GM10266 (cell line): ENCODE measurements around the gene KCNK2.

Source experiments
- DNase-seq: peaks from one replicate; pipeline ENCODE4 v3.0.0; 2012; ENCODE audit errors: extremely low spot score
- CTCF ChIP-seq: IDR thresholded peaks from 2 replicates; pipeline ENCODE4 v1.5.1; 2012; ENCODE audit warnings: mild to moderate bottlenecking, low read depth; ENCODE audit not compliant: control insufficient read depth, insufficient read depth; ENCODE audit errors: missing control alignments

Gene KCNK2

GRCh38 chr1:215263636-215264035, 181.1 kb downstream of the KCNK2 start:
- no peak for TF ChIP-seq CTCF
- no peak for DNase-seq

- no peak for DNase-seq
- no peak for TF ChIP-seq CTCF
Measured at GRCh38 chr1:215264649-215265048, 182.1 kb downstream of the KCNK2 start.

GRCh38 chr1:215267495-215267894, 185.0 kb downstream of the KCNK2 start:
- no peak for DNase-seq
- TF ChIP-seq CTCF: no peak

GRCh38 chr1:215269955-215270354, 187.4 kb downstream of the KCNK2 start:
- DNase-seq: no peak
- no peak for TF ChIP-seq CTCF

- no peak for DNase-seq
Measured at GRCh38 chr1:215273838-215274516, 191.4 kb downstream of the KCNK2 start.

GRCh38 chr1:215276582-215276981, 194.0 kb downstream of the KCNK2 start:
- DNase-seq: no peak
- TF ChIP-seq CTCF: no peak

More at GRCh38 chr1:215273838-215274516, 191.4 kb downstream of the KCNK2 start:
- no peak for TF ChIP-seq CTCF

- TF ChIP-seq CTCF: no peak
- no peak for DNase-seq
Measured at GRCh38 chr1:215277532-215277931, 195.0 kb downstream of the KCNK2 start.
